OCI-LY7 (cell line): ENCODE measurements around the gene TNRC6C.

Source experiments
- EZH2phosphoT487 ChIP-seq: fragments of 200-600 bp; sonication (generic); IDR thresholded peaks from 2 replicates; pipeline ENCODE4 v1.6.1; 2018; ENCODE audit warnings: low read depth, borderline replicate concordance, mild to moderate bottlenecking, mixed run types, antibody characterized with exemption, low read length, moderate library complexity, mixed read lengths
- TF ChIP-seq, protein P1 (sequence below): fragments of 200-600 bp; sonication (generic); conservative IDR thresholded peaks from 2 replicates; pipeline ENCODE4 v1.5.1; 2014; ENCODE audit warnings: mild to moderate bottlenecking, antibody characterized with exemption, low read length, moderate library complexity, mixed read lengths

DNA sequence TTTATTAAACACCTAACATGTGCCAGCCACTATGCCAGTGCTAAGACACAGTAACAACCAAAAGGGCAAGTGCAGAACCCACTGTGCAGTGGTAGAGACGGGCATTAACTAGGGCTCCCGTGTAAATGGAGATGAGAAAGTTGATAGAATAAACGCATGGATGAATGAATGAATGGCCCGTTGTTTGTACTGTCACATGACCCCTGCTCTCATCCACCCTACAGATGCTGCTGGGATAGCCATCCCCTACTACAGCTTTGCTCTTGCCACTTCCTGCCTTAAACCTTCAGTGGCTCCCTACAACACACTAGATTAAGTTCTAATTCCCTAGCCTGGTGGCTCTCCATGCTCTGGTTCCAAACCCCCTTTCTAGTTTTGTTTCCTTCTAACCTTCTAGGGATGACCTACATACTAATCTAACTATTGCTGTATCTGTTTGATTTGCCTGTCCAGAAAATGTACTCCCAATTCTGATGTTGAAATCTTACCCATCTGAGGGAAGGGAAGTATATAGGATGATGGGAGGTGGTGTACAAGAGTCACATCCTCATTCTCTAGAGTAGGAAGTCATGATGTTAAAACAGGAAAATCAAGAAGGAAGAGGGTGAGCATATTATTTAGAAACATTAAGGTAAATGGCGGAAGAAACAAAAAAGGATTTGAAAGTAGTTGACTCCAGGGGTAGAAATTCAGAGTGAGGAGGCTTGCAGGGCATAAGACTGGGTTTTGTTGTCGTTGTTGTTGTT lies 11.4 kb upstream of the TNRC6C start:
- TF ChIP-seq, protein P1, sequence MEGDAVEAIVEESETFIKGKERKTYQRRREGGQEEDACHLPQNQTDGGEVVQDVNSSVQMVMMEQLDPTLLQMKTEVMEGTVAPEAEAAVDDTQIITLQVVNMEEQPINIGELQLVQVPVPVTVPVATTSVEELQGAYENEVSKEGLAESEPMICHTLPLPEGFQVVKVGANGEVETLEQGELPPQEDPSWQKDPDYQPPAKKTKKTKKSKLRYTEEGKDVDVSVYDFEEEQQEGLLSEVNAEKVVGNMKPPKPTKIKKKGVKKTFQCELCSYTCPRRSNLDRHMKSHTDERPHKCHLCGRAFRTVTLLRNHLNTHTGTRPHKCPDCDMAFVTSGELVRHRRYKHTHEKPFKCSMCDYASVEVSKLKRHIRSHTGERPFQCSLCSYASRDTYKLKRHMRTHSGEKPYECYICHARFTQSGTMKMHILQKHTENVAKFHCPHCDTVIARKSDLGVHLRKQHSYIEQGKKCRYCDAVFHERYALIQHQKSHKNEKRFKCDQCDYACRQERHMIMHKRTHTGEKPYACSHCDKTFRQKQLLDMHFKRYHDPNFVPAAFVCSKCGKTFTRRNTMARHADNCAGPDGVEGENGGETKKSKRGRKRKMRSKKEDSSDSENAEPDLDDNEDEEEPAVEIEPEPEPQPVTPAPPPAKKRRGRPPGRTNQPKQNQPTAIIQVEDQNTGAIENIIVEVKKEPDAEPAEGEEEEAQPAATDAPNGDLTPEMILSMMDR = no peak
- no peak for TF ChIP-seq EZH2phosphoT487
